HepG2 (cell line): ENCODE measurements around the gene TANGO2. TPM values are rescaled to one million over a fixed set of nuclear protein-coding genes. Genes with fewer than 3 reads are reported as not detected.

ENCODE experiments used
- ATAC-seq: fragments of 200-7000 bp; cut with Tn5 transposase; 3 replicates; pipeline ENCODE4 v1.9.1; 2020; ENCODE audit warnings: mild to moderate bottlenecking, moderate library complexity
- BruUV-seq: library from RNA; stranded (reverse); fragments of 400-500 nt; replicated peaks from 2 replicates; lab custom pipeline; 2021; lab: Mats Ljungman, UMichigan
- CTCF ChIA-PET: fragments of 300-600 bp; formaldehyde crosslinking; extraction: SDS; loops from one replicate; lab custom pipeline; 2021; ENCODE audit warnings: low total read pairs, inconsistent platforms, low intra/inter-chr PET ratio; lab: Yijun Ruan, JAX
- POLR2A ChIA-PET: fragments of 350-600 bp; sonication (Branson Sonifier 250); formaldehyde crosslinking; loops from one replicate; lab custom pipeline; 2020; ENCODE audit warnings: antibody characterized with exemption, inconsistent platforms; lab: Yijun Ruan, JAX
- DNase-seq: peaks from one replicate; pipeline ENCODE4 v3.0.0-alpha.2; 2015; ENCODE audit warnings: low spot score
- FAIRE-seq: peaks from 3 replicates; lab custom pipeline; 2011; peaks lifted over from hg19 to GRCh38; lab: Jason Lieb, UNC
- H2AFZ ChIP-seq: one replicate; pipeline ENCODE4 v1.6.1; 2011; ENCODE audit warnings: low read length, inconsistent platforms
- H3K27ac ChIP-seq: fragments of 300-600 bp; 3 replicates; pipeline ENCODE4 v1.8.0; 2011; ENCODE audit warnings: mixed run types, mild to moderate bottlenecking, mixed read lengths, low read length, inconsistent platforms; ENCODE audit not compliant: insufficient read depth; ENCODE audit errors: extremely low read length
- H3K27me3 ChIP-seq, 2 experiments: fragments of 200-600 bp in 1 of 2; 2 replicates in 1 of 2; 3 replicates in 1 of 2; pipeline versions ENCODE4 v1.6.0 to v1.8.0; 2011; ENCODE audit warnings: low read length in 2 of 2, mild to moderate bottlenecking in 2 of 2, moderate library complexity in 2 of 2, inconsistent platforms in 1 of 2; ENCODE audit not compliant: insufficient read depth in 2 of 2, control insufficient read depth in 1 of 2
- H3K36me3 ChIP-seq, 2 experiments: fragments of 200-600 bp in 1 of 2; replicated peaks in 1 of 2; 2 replicates in 1 of 2; 3 replicates in 1 of 2; pipeline versions ENCODE4 v1.5.1 to v1.8.0; 2011; ENCODE audit warnings: low read length in 2 of 2, inconsistent platforms in 1 of 2; ENCODE audit not compliant: insufficient read depth in 2 of 2, control insufficient read depth in 1 of 2
- H3K4me1 ChIP-seq: 2 replicates; pipeline ENCODE4 v1.5.1; 2012; ENCODE audit warnings: low read length, inconsistent platforms; ENCODE audit not compliant: insufficient read depth
- H3K4me2 ChIP-seq: 2 replicates; pipeline ENCODE4 v1.6.0; 2011; ENCODE audit warnings: low read depth, low read length, inconsistent platforms
- H3K4me3 ChIP-seq, 3 experiments: fragments of 200-600 bp in 1 of 3; sonication (generic), shearing (Covaris generic) in 1 of 3; replicated peaks in 1 of 3; 2 replicates each; pipeline ENCODE4 v1.5.1; 2011 to 2016; ENCODE audit warnings: low read length in 3 of 3, inconsistent platforms in 2 of 3, low read depth in 2 of 3, mild to moderate bottlenecking in 2 of 3, control low read depth in 1 of 3, mixed read lengths in 1 of 3; ENCODE audit not compliant: insufficient read depth in 1 of 3
- H3K79me2 ChIP-seq: one replicate; pipeline ENCODE4 v1.6.1; 2011; ENCODE audit warnings: low read length, inconsistent platforms; ENCODE audit not compliant: insufficient read depth
- H3K9ac ChIP-seq: 2 replicates; pipeline ENCODE4 v1.6.0; 2011; ENCODE audit warnings: mild to moderate bottlenecking, low read depth, low read length, inconsistent platforms; ENCODE audit not compliant: insufficient read depth
- H3K9me3 ChIP-seq: 2 replicates; pipeline ENCODE4 v1.5.1; 2012; ENCODE audit warnings: mild to moderate bottlenecking, low read length
- H4K20me1 ChIP-seq: 2 replicates; pipeline ENCODE4 v1.6.0; 2011; ENCODE audit warnings: inconsistent platforms, mild to moderate bottlenecking, low read length, moderate library complexity; ENCODE audit not compliant: insufficient read depth
- NBN ChIP-seq: fragments of 450-650 bp; conservative IDR thresholded peaks from 2 replicates; pipeline ENCODE4 v1.6.1; 2017
- SP4 ChIP-seq: sonication (generic); formaldehyde crosslinking; IDR thresholded peaks from 2 replicates; pipeline ENCODE4 v1.8.1; 2023; ENCODE audit warnings: mild to moderate bottlenecking, missing genetic modification reagents
- YEATS4 ChIP-seq: sonication (generic); formaldehyde crosslinking; IDR thresholded peaks from 2 replicates; pipeline ENCODE4 v1.4.0; 2020; ENCODE audit warnings: missing genetic modification reagents, borderline replicate concordance
- ZNF768 ChIP-seq: sonication (generic); formaldehyde crosslinking; IDR thresholded peaks from 2 replicates; pipeline ENCODE4 v1.4.0; 2020; ENCODE audit warnings: missing genetic modification reagents
- ZNF784 ChIP-seq: sonication (generic); formaldehyde crosslinking; IDR thresholded peaks from 2 replicates; pipeline ENCODE4 v1.5.1; 2020; ENCODE audit warnings: missing genetic modification reagents, mild to moderate bottlenecking, borderline replicate concordance
- WGBS: methylation state at CpG from one replicate; pipeline ENCODE4 v1.1.6; 2017; ENCODE audit warnings: low lambda C conversion rate; 5-methylcytosine and 5-hydroxymethylcytosine counted together
- in situ Hi-C: cut with HindIII; loops from 2 replicates; pipeline ENCODE4 v1.10.0; 2017; ENCODE audit warnings: low pct_unique_long_range_greater_than_20kb; ENCODE audit not compliant: extremely low pct_ligation_motif_present
- intact Hi-C: fragments of 100-400 bp; cut with micrococcal nuclease; formaldehyde crosslinking; loops from one replicate; pipeline ENCODE4 v1.10.0; 2022; ENCODE audit not compliant: unreplicated experiment
- polyA plus RNA-seq, 8 experiments: library from polyadenylated mRNA; depleted of rRNA in 3 of 8; stranded (reverse) in 7 of 8; unstranded in 1 of 8; fragments of >200 nt; fragmentation: Illumina TruSeq in 4 of 8; extraction: Trizol in 4 of 8; gene quantifications; 2 replicates each; pipeline versions ENCODE4 v1.2.1 to v1.2.3, GENCODE V29; 2011 to 2016; ENCODE audit warnings: low read depth in 4 of 8, missing spikeins in 1 of 8, mixed read lengths in 1 of 8; ENCODE audit not compliant: insufficient read depth in 1 of 8
- total RNA-seq, 5 experiments: library from RNA; depleted of rRNA; stranded (reverse); fragments of >200 nt; fragmentation: Illumina TruSeq; extraction: Trizol; gene quantifications; 2 replicates each; pipeline ENCODE4 v1.2.3, GENCODE V29; 2016; ENCODE audit warnings: low read depth in 1 of 5
- TF ChIP-seq, protein P1 (sequence below): sonication (generic); formaldehyde crosslinking; IDR thresholded peaks from 2 replicates; pipeline ENCODE4 v1.9.0; 2021; ENCODE audit warnings: missing genetic modification reagents, borderline replicate concordance

The TANGO2 gene
- total and polyA plus RNA-seq, 2 of the 13 experiments (the other 11 are each of a cell fraction or from before 2014, with no cell fraction given), result 12.9 to 14.8 TPM

DNA sequence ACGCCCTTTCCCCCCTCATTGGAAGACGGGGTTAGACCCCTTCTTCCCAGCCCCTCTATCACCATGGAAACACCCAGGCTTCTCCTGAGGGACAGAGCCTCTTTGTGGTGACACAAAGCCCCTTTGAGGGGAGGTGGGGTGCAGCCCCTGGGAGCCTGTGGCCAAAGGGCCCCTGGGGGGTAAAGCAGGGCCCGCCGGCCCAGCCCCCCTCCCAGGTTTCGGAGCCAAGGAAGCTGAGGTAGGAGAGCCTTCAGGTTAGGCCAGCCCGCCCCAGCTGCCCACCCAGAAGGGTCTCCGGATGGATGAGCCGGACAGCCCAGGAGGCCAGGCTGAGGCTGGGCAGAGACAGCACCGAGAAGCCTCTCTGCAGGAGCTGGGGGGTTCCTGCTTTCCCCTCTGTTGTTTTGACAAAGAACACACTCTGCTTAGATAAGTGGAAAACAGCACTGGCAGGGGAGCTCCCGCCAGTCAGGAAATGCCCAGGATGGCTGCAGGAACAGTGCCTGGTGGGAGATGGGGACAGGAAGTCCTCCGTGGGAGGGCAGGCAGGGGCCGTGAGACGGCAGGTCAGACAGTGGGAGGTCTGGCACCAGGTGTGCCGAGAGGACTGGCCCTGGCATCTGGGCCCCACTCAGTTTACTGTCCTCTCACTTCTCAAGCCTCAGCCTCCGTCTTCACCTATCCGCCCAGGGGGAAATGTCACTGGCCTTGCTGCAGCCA is 22.5 kb upstream of the TANGO2 start:
- DNase-seq (no peak), ATAC-seq (no peak), FAIRE-seq (no peak)
- no peak overlapping the region for H3K4me3 ChIP-seq
- in situ Hi-C loops (no loop called here), intact Hi-C loops (no loop called here)
- H3K79me2 ChIP-seq, result peaks cover 3% of the 10 kb centered on the region
- H3K9ac ChIP-seq, result no peak overlapping the region
- no peaks in the 10 kb centered on the region; the same call in 1 of the 2 replicates for H4K20me1 ChIP-seq
- POLR2A ChIA-PET, result no interaction called here
- 95% methylated on average over 4 of the region's 16 CpGs for WGBS
- peaks cover 2% of the 10 kb centered on the region for H3K9me3 ChIP-seq
- H3K27ac ChIP-seq, result no peak overlapping the region
- CTCF ChIA-PET, result no interaction called here
- H3K4me2 ChIP-seq, result no peak overlapping the region
- H3K36me3 ChIP-seq, result 0 out of 5 replicates have a peak, but pooled peaks cover 0 to 1% of the 10 kb centered on the region in 2 experiments
- peaks cover 43% of the 10 kb centered on the region for H3K4me1 ChIP-seq
- H3K27me3 ChIP-seq, result 0 out of 5 replicates have a peak, but pooled peaks cover 0 to 1% of the 10 kb centered on the region in 2 experiments
- H2AFZ ChIP-seq, result no peak overlapping the region
- no TSS peak for BruUV-seq
- TF ChIP-seq NBN, result no peak
- TF ChIP-seq ZNF784 (CRISPR knock-in tag), result no peak
- TF ChIP-seq SP4 (CRISPR knock-in tag), result no peak
- no peak for TF ChIP-seq ZNF768 (CRISPR knock-in tag)
- TF ChIP-seq, protein P1, sequence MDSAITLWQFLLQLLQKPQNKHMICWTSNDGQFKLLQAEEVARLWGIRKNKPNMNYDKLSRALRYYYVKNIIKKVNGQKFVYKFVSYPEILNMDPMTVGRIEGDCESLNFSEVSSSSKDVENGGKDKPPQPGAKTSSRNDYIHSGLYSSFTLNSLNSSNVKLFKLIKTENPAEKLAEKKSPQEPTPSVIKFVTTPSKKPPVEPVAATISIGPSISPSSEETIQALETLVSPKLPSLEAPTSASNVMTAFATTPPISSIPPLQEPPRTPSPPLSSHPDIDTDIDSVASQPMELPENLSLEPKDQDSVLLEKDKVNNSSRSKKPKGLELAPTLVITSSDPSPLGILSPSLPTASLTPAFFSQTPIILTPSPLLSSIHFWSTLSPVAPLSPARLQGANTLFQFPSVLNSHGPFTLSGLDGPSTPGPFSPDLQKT, result no peak
- TF ChIP-seq YEATS4, result no peak
